Peyer's patch (tissue), 4 donors: Measurements from ENCODE around the gene PHC2. TPM values are rescaled to one million over a fixed set of nuclear protein-coding genes. Genes with fewer than 3 reads are reported as not detected.
A peak's percentile ranks its signal among the peaks of the same experiment; 100 is the strongest.

Experiments used
- DNase-seq, 3 donors: peaks; one replicate each; pipeline ENCODE4 v3.0.0-alpha.2; 2017 to 2019
- H3K27ac ChIP-seq, 4 donors: fragments of 200-600 bp; sonication (generic); one replicate each; pipeline ENCODE4 v1.5.1; 2016 to 2019
- H3K27me3 ChIP-seq, 2 donors: fragments of 200-600 bp; sonication (generic); one replicate each; pipeline ENCODE4 v1.5.1; 2019
- H3K36me3 ChIP-seq, 3 donors: fragments of 200-600 bp; sonication (generic); one replicate each; pipeline ENCODE4 v1.5.1; 2016 to 2019
- H3K4me1 ChIP-seq, 4 donors: fragments of 200-600 bp; sonication (generic); one replicate each; pipeline ENCODE4 v1.5.1; 2016 to 2019
- H3K4me3 ChIP-seq, 4 donors: fragments of 200-600 bp; sonication (generic); 1 replicate in 3 of 4; 2 replicates in 1 of 4; pipeline ENCODE4 v1.5.1; 2016 to 2019; ENCODE audit warnings: mild to moderate bottlenecking in 1 of 4
- H3K9me3 ChIP-seq, 4 donors: fragments of 200-600 bp; sonication (generic); one replicate each; pipeline ENCODE4 v1.5.1; 2016 to 2019; ENCODE audit warnings: mild to moderate bottlenecking in 1 of 4
- POLR2A ChIP-seq, 2 donors: fragments of 450-650 bp; IDR thresholded peaks; one replicate each; pipeline ENCODE4 v1.5.1; 2017; ENCODE audit warnings: antibody characterized with exemption in 2 of 2, mild to moderate bottlenecking in 2 of 2, moderate library complexity in 2 of 2
- total RNA-seq, 4 donors: library from RNA; depleted of rRNA; stranded (reverse); fragments of >200 nt; gene quantifications; one replicate each; pipeline ENCODE4 v1.1.0, GENCODE V29; 2016
- TF ChIP-seq, protein P1 (sequence below), 6 experiments: fragments of 450-650 bp in 4 of 6; fragments of 200-600 bp in 2 of 6; sonication (generic) in 1 of 6; IDR thresholded peaks; one replicate each; pipeline ENCODE4 v1.5.1; 2017 to 2019; ENCODE audit warnings: antibody characterized with exemption in 6 of 6, mild to moderate bottlenecking in 3 of 6, moderate library complexity in 1 of 6

Gene PHC2
- total RNA-seq, 4 donors from 2014 or later, result 50.3 to 71.1 (median 65.9) TPM

- peak overlapping the region in 2 of 4 donors; percentile 60 to 70 for H3K27ac ChIP-seq
- H3K4me3 ChIP-seq, result no peak overlapping the region
- no peaks in the 10 kb centered on the region for H3K9me3 ChIP-seq
- H3K27me3 ChIP-seq, result no peaks in the 10 kb centered on the region
- H3K4me1 ChIP-seq, result peaks cover 0 to 8% (median 3%) of the 10 kb centered on the region in 4 donors
- TF ChIP-seq, protein P1, sequence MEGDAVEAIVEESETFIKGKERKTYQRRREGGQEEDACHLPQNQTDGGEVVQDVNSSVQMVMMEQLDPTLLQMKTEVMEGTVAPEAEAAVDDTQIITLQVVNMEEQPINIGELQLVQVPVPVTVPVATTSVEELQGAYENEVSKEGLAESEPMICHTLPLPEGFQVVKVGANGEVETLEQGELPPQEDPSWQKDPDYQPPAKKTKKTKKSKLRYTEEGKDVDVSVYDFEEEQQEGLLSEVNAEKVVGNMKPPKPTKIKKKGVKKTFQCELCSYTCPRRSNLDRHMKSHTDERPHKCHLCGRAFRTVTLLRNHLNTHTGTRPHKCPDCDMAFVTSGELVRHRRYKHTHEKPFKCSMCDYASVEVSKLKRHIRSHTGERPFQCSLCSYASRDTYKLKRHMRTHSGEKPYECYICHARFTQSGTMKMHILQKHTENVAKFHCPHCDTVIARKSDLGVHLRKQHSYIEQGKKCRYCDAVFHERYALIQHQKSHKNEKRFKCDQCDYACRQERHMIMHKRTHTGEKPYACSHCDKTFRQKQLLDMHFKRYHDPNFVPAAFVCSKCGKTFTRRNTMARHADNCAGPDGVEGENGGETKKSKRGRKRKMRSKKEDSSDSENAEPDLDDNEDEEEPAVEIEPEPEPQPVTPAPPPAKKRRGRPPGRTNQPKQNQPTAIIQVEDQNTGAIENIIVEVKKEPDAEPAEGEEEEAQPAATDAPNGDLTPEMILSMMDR (IDR thresholded peaks at IDR 0.05), result no peak
- no peak for TF ChIP-seq POLR2A (IDR thresholded peaks at IDR 0.05)
- H3K36me3 ChIP-seq, result no peaks in the 10 kb centered on the region
- DNase-seq, result no peak
Measured at GRCh38 chr1:33460144-33460543, 29.2 kb upstream of the PHC2 start.

- H3K27ac ChIP-seq, result peak overlapping the region in 1 of 4 donors; percentile 70
- H3K27me3 ChIP-seq, result no peaks in the 10 kb centered on the region
- DNase-seq, result no peak
- no peak overlapping the region for H3K4me3 ChIP-seq
- H3K36me3 ChIP-seq, result no peaks in the 10 kb centered on the region
- peaks cover 0 to 8% (median 3%) of the 10 kb centered on the region in 4 donors for H3K4me1 ChIP-seq
- TF ChIP-seq, protein P1 (IDR thresholded peaks at IDR 0.05), result no peak
- no peak for TF ChIP-seq POLR2A (IDR thresholded peaks at IDR 0.05)
- H3K9me3 ChIP-seq, result no peaks in the 10 kb centered on the region
Measured at GRCh38 chr1:33459691-33460090, 28.8 kb upstream of the PHC2 start.

DNA sequence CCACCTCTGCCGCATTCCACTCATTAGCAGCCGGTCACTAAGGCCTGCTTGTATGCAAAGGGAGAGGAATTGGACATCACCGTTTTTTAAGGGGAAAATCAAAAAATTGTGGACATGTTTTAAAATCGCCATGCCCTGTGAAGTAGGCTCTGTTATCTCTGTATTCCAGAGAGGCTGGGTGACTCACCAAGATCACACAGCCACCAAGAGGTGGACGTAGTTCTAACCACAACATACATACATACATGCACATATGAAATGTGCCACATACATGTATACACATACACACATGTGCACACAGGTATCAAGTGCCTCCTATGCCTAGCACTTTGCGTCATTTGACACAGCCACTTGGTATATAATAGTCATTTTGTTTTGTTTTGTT is 25.6 kb upstream of the PHC2 start:
- TF ChIP-seq, protein P1 (IDR thresholded peaks at IDR 0.05), result no peak
- TF ChIP-seq POLR2A (IDR thresholded peaks at IDR 0.05), result no peak
- Histone ChIP-seq H3K4me1 (peaks cover 0 to 6% (median 2%) of the 10 kb centered on the region in 4 donors), H3K36me3 (no peaks in the 10 kb centered on the region), H3K27me3 (no peaks in the 10 kb centered on the region), H3K4me3 (no peak overlapping the region), H3K27ac (no peak overlapping the region), H3K9me3 (no peaks in the 10 kb centered on the region)
- no peak for DNase-seq

- Histone ChIP-seq H3K4me3 (no peak overlapping the region), H3K27me3 (no peaks in the 10 kb centered on the region), H3K9me3 (no peaks in the 10 kb centered on the region), H3K4me1 (peaks cover 0 to 6% (median 2%) of the 10 kb centered on the region in 4 donors), H3K36me3 (no peaks in the 10 kb centered on the region), H3K27ac (peak overlapping the region in 1 of 4 donors; percentile 11)
- no peak for TF ChIP-seq POLR2A (IDR thresholded peaks at IDR 0.05)
- TF ChIP-seq, protein P1 (IDR thresholded peaks at IDR 0.05), result peak in 4 of 6 experiments; percentile 46 to 58 (median 52)
- peak in 2 of 3 donors; percentile 24 to 64 for DNase-seq
Measured at GRCh38 chr1:33455539-33456501, 24.9 kb upstream of the PHC2 start.

- Histone ChIP-seq H3K36me3 (no peaks in the 10 kb centered on the region), H3K27me3 (no peaks in the 10 kb centered on the region), H3K4me1 (no peaks in the 10 kb centered on the region), H3K4me3 (no peak overlapping the region), H3K9me3 (no peaks in the 10 kb centered on the region), H3K27ac (no peak overlapping the region)
- DNase-seq, result no peak
- TF ChIP-seq, protein P1 (IDR thresholded peaks at IDR 0.05), result no peak
- TF ChIP-seq POLR2A (IDR thresholded peaks at IDR 0.05), result no peak
Measured at GRCh38 chr1:33454646-33455282, 23.9 kb upstream of the PHC2 start.
